Osteocyte (in vitro differentiated cells): ENCODE results near the gene HTR1D. TPM values are rescaled to one million over a fixed set of nuclear protein-coding genes. Genes with fewer than 3 reads are reported as not detected.
"Not testable (repeated sequence)": the region's sequence is repeated elsewhere in the genome, so short reads cannot be mapped to it uniquely, and the experiment has no call there.

Source experiments
- DNase-seq: peaks from one replicate; pipeline ENCODE4 v3.0.0; 2021; ENCODE audit warnings: mixed read lengths; ENCODE audit not compliant: unreplicated experiment; ENCODE audit errors: extremely low spot score
- H3K27ac Mint-ChIP-seq: one replicate; pipeline ENCODE4 v1.8.0; 2021; ENCODE audit warnings: mild to moderate bottlenecking, mixed read lengths; ENCODE audit not compliant: unreplicated experiment
- H3K27me3 Mint-ChIP-seq: one replicate; pipeline ENCODE4 v1.8.0; 2021; ENCODE audit warnings: mixed read lengths; ENCODE audit not compliant: unreplicated experiment
- H3K36me3 Mint-ChIP-seq: one replicate; pipeline ENCODE4 v1.8.0; 2021; ENCODE audit warnings: mixed read lengths; ENCODE audit not compliant: unreplicated experiment
- H3K4me1 Mint-ChIP-seq: one replicate; pipeline ENCODE4 v1.8.0; 2021; ENCODE audit warnings: mixed read lengths; ENCODE audit not compliant: unreplicated experiment
- H3K4me3 Mint-ChIP-seq: one replicate; pipeline ENCODE4 v1.8.0; 2021; ENCODE audit warnings: mild to moderate bottlenecking, moderate library complexity, mixed read lengths; ENCODE audit not compliant: unreplicated experiment
- H3K9me3 Mint-ChIP-seq: one replicate; pipeline ENCODE4 v1.8.0; 2021; ENCODE audit warnings: mixed read lengths; ENCODE audit not compliant: unreplicated experiment
- CTCF ChIP-seq: fragments of 200-600 bp; sonication (generic); IDR thresholded peaks from 2 replicates; pipeline ENCODE4 v1.5.0; 2021; ENCODE audit warnings: antibody characterized with exemption, mild to moderate bottlenecking, moderate library complexity
- total RNA-seq: library from RNA; stranded (reverse); gene quantifications from 2 replicates; pipeline ENCODE4 v1.2.1, GENCODE V29; 2021

The HTR1D gene
- total RNA-seq, 1 donor from 2014 or later = 1.2 TPM

DNA sequence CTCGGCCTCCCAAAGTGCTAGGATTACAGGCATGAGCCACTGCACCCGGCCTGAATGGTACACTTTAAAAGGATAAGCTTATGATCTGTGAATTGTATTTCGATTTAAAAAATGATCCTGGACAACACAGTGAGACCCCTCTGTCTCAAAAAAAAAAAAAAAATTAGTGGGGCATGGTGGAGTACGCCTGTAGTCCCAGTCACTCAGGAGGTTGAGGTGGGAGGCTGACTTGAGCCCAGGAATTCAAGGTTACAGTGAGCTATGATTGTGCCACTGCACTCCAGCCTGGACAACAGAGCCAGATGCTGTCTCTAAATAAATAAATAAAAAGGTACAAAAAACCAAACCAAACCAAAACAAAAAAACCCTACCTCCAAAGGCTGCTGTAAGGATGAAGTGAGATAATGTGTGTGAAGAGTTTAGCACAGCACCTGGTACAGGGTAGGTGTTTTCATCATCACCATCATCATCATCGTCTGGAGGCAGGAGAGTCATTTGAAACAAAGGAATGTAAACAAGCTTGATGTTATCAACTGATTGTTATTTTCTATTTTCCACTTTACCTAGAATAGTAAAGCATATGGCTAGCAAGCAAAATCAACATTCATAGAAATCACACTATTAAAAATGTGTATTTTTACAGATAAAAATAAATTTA is 22.5 kb upstream of the HTR1D start:
- Mint-ChIP-seq H3K9me3 (no peaks in the 10 kb centered on the region), H3K36me3 (no peaks in the 10 kb centered on the region), H3K27me3 (no peaks in the 10 kb centered on the region), H3K4me3 (no peak overlapping the region), H3K27ac (no peak overlapping the region), H3K4me1 (no peaks in the 10 kb centered on the region)
- no peak for DNase-seq
- TF ChIP-seq CTCF = no peak

DNA sequence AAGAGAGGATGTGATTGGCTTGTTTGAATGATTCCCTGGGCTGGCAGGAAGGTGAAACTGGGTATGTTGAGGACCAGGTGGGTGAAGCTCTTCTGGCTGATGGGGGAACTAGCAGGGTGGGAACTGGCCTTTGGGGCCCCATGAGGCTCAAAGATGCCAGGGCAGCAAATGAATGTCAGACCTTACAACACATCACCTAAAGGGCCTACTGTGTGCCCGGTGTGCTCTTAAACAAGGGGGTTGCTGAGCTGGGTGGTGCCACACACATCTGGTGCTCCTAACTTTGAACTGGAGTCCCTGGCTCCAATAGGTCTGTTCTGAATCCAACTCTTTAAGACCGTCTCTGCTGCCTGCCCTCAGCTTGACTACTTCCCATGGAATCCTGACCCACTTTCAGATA is 21.3 kb upstream of the HTR1D start:
- TF ChIP-seq CTCF = no peak
- Mint-ChIP-seq H3K4me3 (no peak overlapping the region), H3K4me1 (no peaks in the 10 kb centered on the region), H3K36me3 (no peaks in the 10 kb centered on the region), H3K27me3 (no peaks in the 10 kb centered on the region), H3K9me3 (no peaks in the 10 kb centered on the region), H3K27ac (no peak overlapping the region)
- DNase-seq = no peak

DNA sequence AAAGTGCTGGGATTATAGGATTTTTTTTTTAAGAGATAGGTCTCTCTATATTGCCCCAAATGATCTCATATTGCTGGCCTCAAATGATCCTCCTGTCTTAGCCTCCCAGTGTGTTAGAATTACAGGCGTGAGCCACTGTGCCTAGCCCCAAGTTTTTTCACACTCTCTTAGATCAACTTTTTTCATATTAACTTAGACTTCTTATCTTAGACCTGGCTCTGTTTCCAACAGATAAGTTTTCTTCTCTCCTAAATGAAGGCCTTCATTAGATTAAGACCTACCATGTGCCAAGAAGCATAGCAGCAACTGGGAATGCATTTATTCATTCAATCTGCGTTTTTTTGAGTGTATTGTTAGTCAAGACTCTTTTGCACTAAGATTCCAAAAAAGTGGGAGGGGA is 20.2 kb upstream of the HTR1D start:
- TF ChIP-seq CTCF = no peak
- H3K4me1 Mint-ChIP-seq = no peaks in the 10 kb centered on the region
- no peaks in the 10 kb centered on the region for H3K9me3 Mint-ChIP-seq
- no peak overlapping the region for H3K27ac Mint-ChIP-seq
- no peaks in the 10 kb centered on the region for H3K27me3 Mint-ChIP-seq
- H3K36me3 Mint-ChIP-seq = no peaks in the 10 kb centered on the region
- H3K4me3 Mint-ChIP-seq = no peak overlapping the region
- DNase-seq = no peak

DNA sequence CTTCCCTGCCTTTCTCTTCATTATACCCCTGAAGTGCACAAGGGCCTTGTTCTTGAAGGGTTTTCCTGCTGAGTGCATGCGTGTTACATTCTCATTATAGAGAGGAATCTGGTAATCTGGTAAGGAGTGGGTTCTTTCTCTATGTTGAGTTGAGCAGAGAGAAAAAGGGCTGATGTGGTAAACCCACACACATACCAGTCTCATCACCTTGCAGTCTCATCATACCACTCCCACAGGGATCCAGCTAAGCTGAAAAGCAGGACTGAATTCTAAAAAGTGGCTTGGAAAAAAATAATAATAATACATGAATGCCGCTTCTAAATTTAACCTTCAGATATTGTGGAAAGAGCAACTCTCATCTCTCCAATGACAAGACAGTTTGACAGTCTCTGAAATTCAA is 10.5 kb upstream of the HTR1D start:
- H3K9me3 Mint-ChIP-seq = no peaks in the 10 kb centered on the region
- H3K27me3 Mint-ChIP-seq = no peaks in the 10 kb centered on the region
- H3K27ac Mint-ChIP-seq = no peak overlapping the region
- H3K4me1 Mint-ChIP-seq = peaks cover 10% of the 10 kb centered on the region
- H3K4me3 Mint-ChIP-seq = no peak overlapping the region
- no peak for TF ChIP-seq CTCF
- no peak for DNase-seq
- H3K36me3 Mint-ChIP-seq = peaks cover 3% of the 10 kb centered on the region

DNA sequence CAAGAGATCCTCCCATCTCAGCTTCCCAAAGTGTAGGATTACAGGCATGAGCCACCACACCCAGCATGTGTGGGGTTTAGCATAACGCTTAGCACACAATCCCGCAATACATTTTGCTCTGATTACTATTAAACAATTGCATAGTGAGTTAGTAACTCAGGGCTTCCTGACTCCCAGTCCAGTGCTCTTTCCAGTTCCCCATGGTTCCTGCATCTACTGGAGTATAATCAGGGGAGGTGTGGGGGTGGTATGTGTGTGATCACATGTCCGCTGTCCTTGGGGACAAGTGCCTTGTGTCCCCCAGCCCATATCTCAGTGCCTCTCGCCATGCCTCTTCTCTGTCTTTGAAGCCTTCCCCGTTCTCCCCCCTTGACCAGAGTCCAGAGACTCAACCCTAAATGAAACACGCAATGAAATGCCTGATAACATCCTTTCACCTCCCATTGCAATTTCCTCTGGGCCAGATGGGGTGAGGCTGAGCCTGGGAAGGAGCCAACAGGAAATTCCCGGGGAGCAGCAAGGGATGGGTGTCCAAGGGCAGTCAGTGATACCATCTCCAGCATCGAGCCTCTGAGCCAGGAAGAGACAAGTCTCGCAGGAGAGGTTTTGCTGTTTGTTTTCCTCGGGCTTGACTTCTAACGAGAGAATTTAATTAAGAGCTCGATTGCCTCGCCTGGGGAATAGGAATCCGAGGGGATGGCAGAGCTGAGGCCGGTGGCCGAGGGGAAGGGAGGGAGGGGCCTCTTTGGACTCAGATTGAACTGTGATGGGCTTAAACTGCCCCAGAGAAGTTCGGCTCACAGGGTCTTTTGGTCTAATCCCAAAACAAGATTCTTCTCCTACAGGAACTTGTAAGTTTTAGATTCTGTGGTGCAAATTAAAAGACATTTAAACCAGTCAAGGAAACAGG is 7.7 kb upstream of the HTR1D start:
- Mint-ChIP-seq H3K4me1 (peaks cover 10% of the 10 kb centered on the region), H3K36me3 (peaks cover 3% of the 10 kb centered on the region), H3K27me3 (no peaks in the 10 kb centered on the region), H3K4me3 (peak overlapping the region; percentile 4), H3K9me3 (no peaks in the 10 kb centered on the region), H3K27ac (peak overlapping the region; percentile 76)
- no peak for DNase-seq
- TF ChIP-seq CTCF = no peak

GRCh38 chr1:23223963-23224362 is 6.7 kb upstream of the HTR1D start:
- not testable (repeated sequence) for H3K36me3 Mint-ChIP-seq, DNase-seq, H3K4me3 Mint-ChIP-seq, H3K27me3 Mint-ChIP-seq, H3K9me3 Mint-ChIP-seq, H3K4me1 Mint-ChIP-seq, H3K27ac Mint-ChIP-seq

- not testable (repeated sequence) for DNase-seq, H3K4me1 Mint-ChIP-seq, H3K4me3 Mint-ChIP-seq, H3K27ac Mint-ChIP-seq, H3K27me3 Mint-ChIP-seq, H3K9me3 Mint-ChIP-seq, H3K36me3 Mint-ChIP-seq
Observed at GRCh38 chr1:23223490-23223951, 6.2 kb upstream of the HTR1D start.
